ENCODE data around the gene AQP10.

DNA sequence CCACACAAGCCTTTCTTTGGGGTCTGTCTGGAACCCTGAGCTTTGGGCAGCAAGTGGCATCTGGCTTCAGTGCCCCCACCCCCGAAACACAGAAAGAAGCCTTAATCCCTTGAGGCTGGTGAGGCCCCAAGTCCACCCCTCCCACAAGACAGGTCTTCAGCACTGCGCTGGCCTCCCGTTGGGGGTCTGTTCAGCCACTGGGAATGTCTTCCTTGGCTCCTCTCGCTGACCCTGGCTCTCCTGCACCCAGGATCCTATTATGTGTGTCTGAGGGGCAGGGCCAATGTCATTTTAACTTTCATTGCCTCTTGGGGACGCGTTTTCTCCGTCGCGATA lies 31.3 kb downstream of the AQP10 start:
- TF ChIP-seq, protein P1, sequence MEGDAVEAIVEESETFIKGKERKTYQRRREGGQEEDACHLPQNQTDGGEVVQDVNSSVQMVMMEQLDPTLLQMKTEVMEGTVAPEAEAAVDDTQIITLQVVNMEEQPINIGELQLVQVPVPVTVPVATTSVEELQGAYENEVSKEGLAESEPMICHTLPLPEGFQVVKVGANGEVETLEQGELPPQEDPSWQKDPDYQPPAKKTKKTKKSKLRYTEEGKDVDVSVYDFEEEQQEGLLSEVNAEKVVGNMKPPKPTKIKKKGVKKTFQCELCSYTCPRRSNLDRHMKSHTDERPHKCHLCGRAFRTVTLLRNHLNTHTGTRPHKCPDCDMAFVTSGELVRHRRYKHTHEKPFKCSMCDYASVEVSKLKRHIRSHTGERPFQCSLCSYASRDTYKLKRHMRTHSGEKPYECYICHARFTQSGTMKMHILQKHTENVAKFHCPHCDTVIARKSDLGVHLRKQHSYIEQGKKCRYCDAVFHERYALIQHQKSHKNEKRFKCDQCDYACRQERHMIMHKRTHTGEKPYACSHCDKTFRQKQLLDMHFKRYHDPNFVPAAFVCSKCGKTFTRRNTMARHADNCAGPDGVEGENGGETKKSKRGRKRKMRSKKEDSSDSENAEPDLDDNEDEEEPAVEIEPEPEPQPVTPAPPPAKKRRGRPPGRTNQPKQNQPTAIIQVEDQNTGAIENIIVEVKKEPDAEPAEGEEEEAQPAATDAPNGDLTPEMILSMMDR (optimal IDR thresholded peaks at IDR 0.05 in 1 of 3, IDR thresholded peaks at IDR 0.05 in 1 of 3, conservative IDR thresholded peaks at IDR 0.05 in 1 of 3; ENCODE audit: extremely low read depth in 1 of 3, insufficient read depth in 2 of 3, low read length in 3 of 3), result no peak
- TF ChIP-seq EZH2 (IDR thresholded peaks at IDR 0.05; ENCODE audit: low read length), result no peak

All from keratinocyte (primary cell).